HUES64 (cell line): Measurements from ENCODE around the gene KCNQ1.

Source experiments
- H3K27ac ChIP-seq: 2 replicates; pipeline ENCODE4 v1.7.0; 2013; ENCODE audit warnings: low read depth, low read length, inconsistent platforms
- H3K27me3 ChIP-seq: 2 replicates; pipeline ENCODE4 v1.6.1; 2013; ENCODE audit warnings: mild to moderate bottlenecking, low read length; ENCODE audit not compliant: insufficient read depth
- H3K36me3 ChIP-seq: 2 replicates; pipeline ENCODE4 v1.6.1; 2013; ENCODE audit warnings: mild to moderate bottlenecking, low read length; ENCODE audit not compliant: insufficient read depth
- H3K4me1 ChIP-seq: 2 replicates; pipeline ENCODE4 v1.6.1; 2013; ENCODE audit warnings: mild to moderate bottlenecking, low read length, moderate library complexity; ENCODE audit not compliant: insufficient read depth
- H3K4me3 ChIP-seq: 2 replicates; pipeline ENCODE4 v1.5.1; 2013; ENCODE audit warnings: mild to moderate bottlenecking, low read length, moderate library complexity
- H3K9ac ChIP-seq: 2 replicates; pipeline ENCODE4 v1.6.1; 2013; ENCODE audit warnings: mild to moderate bottlenecking, low read depth, low read length
- H3K9me3 ChIP-seq: 2 replicates; pipeline ENCODE4 v1.6.1; 2013; ENCODE audit warnings: low read depth, low read length; ENCODE audit not compliant: insufficient read depth
- WGBS: fragments of 150-250, 120-280 bp; methylation state at CpG from one replicate; pipeline ENCODE4 v1.1.7; 2013; ENCODE audit warnings: missing lambda C conversion rate; 5-methylcytosine and 5-hydroxymethylcytosine counted together

Gene KCNQ1

GRCh38 chr11:2750101-2750681 lies 305.4 kb downstream of the KCNQ1 start:
- H3K27ac ChIP-seq = no peak overlapping the region
- H3K36me3 ChIP-seq = no peaks in the 10 kb centered on the region
- H3K4me3 ChIP-seq = no peak overlapping the region
- no peak overlapping the region for H3K9ac ChIP-seq
- peaks cover 5% of the 10 kb centered on the region; the same call in 1 of the 2 replicates for H3K4me1 ChIP-seq
- peaks cover 59% of the 10 kb centered on the region for H3K27me3 ChIP-seq
- H3K9me3 ChIP-seq = no peaks in the 10 kb centered on the region
- WGBS = 87% methylated on average over 9 of the region's 9 CpGs

GRCh38 chr11:2750682-2751522 lies 306.1 kb downstream of the KCNQ1 start:
- Histone ChIP-seq H3K27me3 (peaks cover 57% of the 10 kb centered on the region), H3K36me3 (no peaks in the 10 kb centered on the region), H3K9me3 (no peaks in the 10 kb centered on the region), H3K4me3 (no peak overlapping the region), H3K27ac (no peak overlapping the region), H3K9ac (no peak overlapping the region), H3K4me1 (peaks cover 5% of the 10 kb centered on the region; the same call in 1 of the 2 replicates)
- 91% methylated on average over 24 of the region's 24 CpGs for WGBS

GRCh38 chr11:2751523-2752203 lies 306.9 kb downstream of the KCNQ1 start:
- peaks cover 5% of the 10 kb centered on the region; the same call in 1 of the 2 replicates for H3K4me1 ChIP-seq
- 93% methylated on average over 24 of the region's 24 CpGs for WGBS
- no peak overlapping the region for H3K27ac ChIP-seq
- H3K9me3 ChIP-seq = 0 out of 2 replicates have a peak, but pooled peaks cover 1% of the 10 kb centered on the region
- H3K36me3 ChIP-seq = no peaks in the 10 kb centered on the region
- no peak overlapping the region for H3K4me3 ChIP-seq
- H3K9ac ChIP-seq = no peak overlapping the region
- peaks cover 53% of the 10 kb centered on the region for H3K27me3 ChIP-seq

- Histone ChIP-seq H3K36me3 (no peaks in the 10 kb centered on the region), H3K4me1 (peaks cover 5% of the 10 kb centered on the region; the same call in 1 of the 2 replicates), H3K9ac (no peak overlapping the region), H3K4me3 (no peak overlapping the region), H3K27ac (no peak overlapping the region), H3K9me3 (peaks cover 8% of the 10 kb centered on the region; the same call in 1 of the 2 replicates), H3K27me3 (peaks cover 50% of the 10 kb centered on the region)
- 91% methylated on average over 12 of the region's 12 CpGs for WGBS
Observed at GRCh38 chr11:2752204-2752770, 307.5 kb downstream of the KCNQ1 start.

GRCh38 chr11:2752923-2753322 lies 308.1 kb downstream of the KCNQ1 start:
- H3K9me3 ChIP-seq = peaks cover 11% of the 10 kb centered on the region; the same call in 1 of the 2 replicates
- no peak overlapping the region for H3K9ac ChIP-seq
- 92% methylated on average over 12 of the region's 12 CpGs for WGBS
- no peak overlapping the region for H3K4me3 ChIP-seq
- no peak overlapping the region for H3K27ac ChIP-seq
- peaks cover 49% of the 10 kb centered on the region for H3K27me3 ChIP-seq
- H3K4me1 ChIP-seq = peaks cover 5% of the 10 kb centered on the region; the same call in 1 of the 2 replicates
- H3K36me3 ChIP-seq = no peaks in the 10 kb centered on the region

- no peak overlapping the region for H3K4me3 ChIP-seq
- peaks cover 5% of the 10 kb centered on the region; the same call in 1 of the 2 replicates for H3K4me1 ChIP-seq
- no peaks in the 10 kb centered on the region for H3K36me3 ChIP-seq
- no peak overlapping the region for H3K9ac ChIP-seq
- whole genome bisulfite sequencing = 90% methylated on average over 2 of the region's 2 CpGs
- H3K9me3 ChIP-seq = peaks cover 11% of the 10 kb centered on the region; the same call in 1 of the 2 replicates
- H3K27ac ChIP-seq = no peak overlapping the region
- peaks cover 43% of the 10 kb centered on the region for H3K27me3 ChIP-seq
Observed at GRCh38 chr11:2754008-2754407, 309.2 kb downstream of the KCNQ1 start.

- H3K27me3 ChIP-seq = peaks cover 42% of the 10 kb centered on the region
- H3K27ac ChIP-seq = no peak overlapping the region
- WGBS = 92% methylated on average over 8 of the region's 8 CpGs
- H3K4me1 ChIP-seq = peaks cover 5% of the 10 kb centered on the region; the same call in 1 of the 2 replicates
- H3K9ac ChIP-seq = no peak overlapping the region
- H3K4me3 ChIP-seq = no peak overlapping the region
- peaks cover 11% of the 10 kb centered on the region; the same call in 1 of the 2 replicates for H3K9me3 ChIP-seq
- H3K36me3 ChIP-seq = no peaks in the 10 kb centered on the region
Observed at GRCh38 chr11:2755071-2755470, 310.3 kb downstream of the KCNQ1 start.

- Histone ChIP-seq H3K4me1 (no peaks in the 10 kb centered on the region), H3K27ac (no peak overlapping the region), H3K9me3 (peaks cover 11% of the 10 kb centered on the region; the same call in 1 of the 2 replicates), H3K4me3 (no peak overlapping the region), H3K27me3 (peaks cover 17% of the 10 kb centered on the region; the same call in 1 of the 2 replicates), H3K9ac (no peak overlapping the region), H3K36me3 (no peaks in the 10 kb centered on the region)
- 93% methylated on average over 14 of the region's 14 CpGs for WGBS
Observed at GRCh38 chr11:2758751-2759150, 313.9 kb downstream of the KCNQ1 start.

- peaks cover 10% of the 10 kb centered on the region; the same call in 1 of the 2 replicates for H3K27me3 ChIP-seq
- peaks cover 11% of the 10 kb centered on the region; the same call in 1 of the 2 replicates for H3K9me3 ChIP-seq
- H3K27ac ChIP-seq = no peak overlapping the region
- 94% methylated on average over 16 of the region's 17 CpGs for WGBS
- H3K4me1 ChIP-seq = no peaks in the 10 kb centered on the region
- H3K9ac ChIP-seq = no peak overlapping the region
- no peak overlapping the region for H3K4me3 ChIP-seq
- no peaks in the 10 kb centered on the region for H3K36me3 ChIP-seq
Observed at GRCh38 chr11:2759228-2760195, 314.7 kb downstream of the KCNQ1 start.
